Adrenal gland (tissue), 5 donors: ENCODE measurements around the gene CD93.

Experiments
- POLR2A ChIP-seq, 2 donors: fragments of 450-650 bp; IDR thresholded peaks; one replicate each; pipeline ENCODE4 v1.6.1; 2017; ENCODE audit warnings: antibody characterized with exemption in 2 of 2, mild to moderate bottlenecking in 2 of 2, moderate library complexity in 1 of 2
- TF ChIP-seq, protein P1 (sequence below), 6 experiments: fragments of 450-650 bp in 4 of 6; fragments of 200-600 bp in 2 of 6; sonication (generic) in 1 of 6; IDR thresholded peaks; 1 replicate in 5 of 6; 2 replicates in 1 of 6; pipeline versions ENCODE4 v1.5.1 to v1.8.0; 2016 to 2021; ENCODE audit warnings: antibody characterized with exemption in 6 of 6, mild to moderate bottlenecking in 2 of 6, moderate library complexity in 1 of 6
- donor health status: DM: no; HTN: no; CAD: no.

DNA sequence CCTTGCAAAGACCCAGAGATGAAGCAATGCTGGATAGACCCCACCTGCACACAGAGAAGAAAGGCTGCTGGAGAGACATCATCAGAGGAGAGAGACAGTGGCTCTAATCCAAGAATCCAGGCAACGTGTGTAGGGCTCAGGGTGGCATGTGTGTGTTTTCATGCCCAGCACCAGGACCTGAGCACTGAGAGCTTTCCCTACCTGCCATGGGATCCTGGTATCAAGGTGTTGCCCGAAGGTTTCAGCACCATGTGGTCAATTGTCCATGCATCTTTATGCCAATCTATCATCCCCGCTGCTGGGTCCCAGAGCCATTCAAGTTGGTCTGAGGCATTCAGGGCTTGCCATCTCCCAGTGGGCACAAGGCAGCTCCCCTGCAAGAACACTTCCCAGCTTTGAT, 7.5 kb upstream of the CD93 start:
- TF ChIP-seq, protein P1, sequence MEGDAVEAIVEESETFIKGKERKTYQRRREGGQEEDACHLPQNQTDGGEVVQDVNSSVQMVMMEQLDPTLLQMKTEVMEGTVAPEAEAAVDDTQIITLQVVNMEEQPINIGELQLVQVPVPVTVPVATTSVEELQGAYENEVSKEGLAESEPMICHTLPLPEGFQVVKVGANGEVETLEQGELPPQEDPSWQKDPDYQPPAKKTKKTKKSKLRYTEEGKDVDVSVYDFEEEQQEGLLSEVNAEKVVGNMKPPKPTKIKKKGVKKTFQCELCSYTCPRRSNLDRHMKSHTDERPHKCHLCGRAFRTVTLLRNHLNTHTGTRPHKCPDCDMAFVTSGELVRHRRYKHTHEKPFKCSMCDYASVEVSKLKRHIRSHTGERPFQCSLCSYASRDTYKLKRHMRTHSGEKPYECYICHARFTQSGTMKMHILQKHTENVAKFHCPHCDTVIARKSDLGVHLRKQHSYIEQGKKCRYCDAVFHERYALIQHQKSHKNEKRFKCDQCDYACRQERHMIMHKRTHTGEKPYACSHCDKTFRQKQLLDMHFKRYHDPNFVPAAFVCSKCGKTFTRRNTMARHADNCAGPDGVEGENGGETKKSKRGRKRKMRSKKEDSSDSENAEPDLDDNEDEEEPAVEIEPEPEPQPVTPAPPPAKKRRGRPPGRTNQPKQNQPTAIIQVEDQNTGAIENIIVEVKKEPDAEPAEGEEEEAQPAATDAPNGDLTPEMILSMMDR (IDR thresholded peaks at IDR 0.05): no peak
- TF ChIP-seq POLR2A (IDR thresholded peaks at IDR 0.05): no peak
